HepG2 (cell line): ENCODE data around the gene RNF8. TPM values are rescaled to one million over a fixed set of nuclear protein-coding genes. Genes with fewer than 3 reads are reported as not detected.

Experiments
- CEBPB ChIP-seq: IDR thresholded peaks from 2 replicates; pipeline ENCODE4 v1.6.1; 2011; ENCODE audit warnings: low read depth, low read length, improper control_type of control experiment, borderline replicate concordance
- EZH2 ChIP-seq: conservative IDR thresholded peaks from 2 replicates; pipeline ENCODE4 v1.6.1; 2012; ENCODE audit warnings: mild to moderate bottlenecking, low read depth, low read length, moderate library complexity
- HMG20A ChIP-seq: IDR thresholded peaks from 2 replicates; pipeline ENCODE4 v1.6.1; 2016; ENCODE audit warnings: borderline replicate concordance
- MAFK ChIP-seq, 2 experiments: IDR thresholded peaks in 1 of 2; conservative IDR thresholded peaks in 1 of 2; 2 replicates each; pipeline ENCODE4 v1.6.1; 2011; ENCODE audit warnings: improper control_type of control experiment in 2 of 2, low read length in 2 of 2
- MBD4 ChIP-seq: IDR thresholded peaks from 2 replicates; pipeline ENCODE4 v1.6.1; 2012; ENCODE audit warnings: low read length, inconsistent platforms, borderline replicate concordance
- NR2F1 ChIP-seq, 2 experiments: fragments of 450-650 bp in 1 of 2; formaldehyde crosslinking in 1 of 2; IDR thresholded peaks; 2 replicates each; pipeline versions ENCODE4 v1.5.0 to v1.6.1; 2016 to 2020; ENCODE audit warnings: mild to moderate bottlenecking in 1 of 2, missing compliant biosample characterization in 1 of 2, missing genetic modification reagents in 1 of 2, moderate library complexity in 1 of 2
- RARA ChIP-seq: IDR thresholded peaks from 2 replicates; pipeline ENCODE4 v1.6.1; 2016; ENCODE audit warnings: missing genetic modification reagents, missing compliant biosample characterization
- SP2 ChIP-seq: sonication (generic); formaldehyde crosslinking; IDR thresholded peaks from 2 replicates; pipeline ENCODE4 v1.5.1; 2020; ENCODE audit warnings: mild to moderate bottlenecking, missing genetic modification reagents
- SP5 ChIP-seq: IDR thresholded peaks from 2 replicates; pipeline ENCODE4 v1.6.1; 2016; ENCODE audit warnings: low read depth, borderline replicate concordance
- TFAP4 ChIP-seq: sonication (generic); IDR thresholded peaks from 2 replicates; pipeline ENCODE4 v1.6.1; 2016; ENCODE audit warnings: low read depth, borderline replicate concordance
- ZNF292 ChIP-seq: sonication (generic); formaldehyde crosslinking; IDR thresholded peaks from 2 replicates; pipeline ENCODE4 v1.8.1; 2022; ENCODE audit warnings: mild to moderate bottlenecking, low read depth, missing genetic modification reagents, borderline replicate concordance
- ZNF567 ChIP-seq: sonication (generic); formaldehyde crosslinking; IDR thresholded peaks from 2 replicates; pipeline ENCODE4 v1.8.1; 2023; ENCODE audit warnings: mild to moderate bottlenecking, missing genetic modification reagents, borderline replicate concordance
- polyA plus RNA-seq, 8 experiments: library from polyadenylated mRNA; depleted of rRNA in 3 of 8; stranded (reverse) in 7 of 8; unstranded in 1 of 8; fragments of >200 nt; fragmentation: Illumina TruSeq in 4 of 8; extraction: Trizol in 4 of 8; gene quantifications; 2 replicates each; pipeline versions ENCODE4 v1.2.1 to v1.2.3, GENCODE V29; 2011 to 2016; ENCODE audit warnings: low read depth in 4 of 8, missing spikeins in 1 of 8, mixed read lengths in 1 of 8; ENCODE audit not compliant: insufficient read depth in 1 of 8
- total RNA-seq, 5 experiments: library from RNA; depleted of rRNA; stranded (reverse); fragments of >200 nt; fragmentation: Illumina TruSeq; extraction: Trizol; gene quantifications; 2 replicates each; pipeline ENCODE4 v1.2.3, GENCODE V29; 2016; ENCODE audit warnings: low read depth in 1 of 5
- TF ChIP-seq, protein P1 (sequence below): sonication (generic); formaldehyde crosslinking; IDR thresholded peaks from 2 replicates; pipeline ENCODE4 v1.8.0; 2022; ENCODE audit warnings: mild to moderate bottlenecking, missing genetic modification reagents, moderate library complexity
- TF ChIP-seq, protein P2 (sequence below): IDR thresholded peaks from 2 replicates; pipeline ENCODE4 v1.6.1; 2012; ENCODE audit warnings: low read depth, low read length, improper control_type of control experiment
- TF ChIP-seq, protein P3 (sequence below), 2 experiments: fragments of 450-650 bp in 1 of 2; sonication (generic) in 1 of 2; formaldehyde crosslinking in 1 of 2; IDR thresholded peaks; 2 replicates each; pipeline versions ENCODE4 v1.6.1 to v1.8.0; 2016 to 2022; ENCODE audit warnings: antibody characterized with exemption in 1 of 2, mild to moderate bottlenecking in 1 of 2, missing genetic modification reagents in 1 of 2
- TF ChIP-seq, protein P4 (sequence below): sonication (generic); formaldehyde crosslinking; IDR thresholded peaks from 2 replicates; pipeline ENCODE4 v1.4.0; 2020; ENCODE audit warnings: low read depth, mild to moderate bottlenecking, missing genetic modification reagents

Gene RNF8
- total and polyA plus RNA-seq, 2 of the 13 experiments (the other 11 are each of a cell fraction or from before 2014, with no cell fraction given), result 21.8 to 47.6 TPM

- TF ChIP-seq, protein P1, sequence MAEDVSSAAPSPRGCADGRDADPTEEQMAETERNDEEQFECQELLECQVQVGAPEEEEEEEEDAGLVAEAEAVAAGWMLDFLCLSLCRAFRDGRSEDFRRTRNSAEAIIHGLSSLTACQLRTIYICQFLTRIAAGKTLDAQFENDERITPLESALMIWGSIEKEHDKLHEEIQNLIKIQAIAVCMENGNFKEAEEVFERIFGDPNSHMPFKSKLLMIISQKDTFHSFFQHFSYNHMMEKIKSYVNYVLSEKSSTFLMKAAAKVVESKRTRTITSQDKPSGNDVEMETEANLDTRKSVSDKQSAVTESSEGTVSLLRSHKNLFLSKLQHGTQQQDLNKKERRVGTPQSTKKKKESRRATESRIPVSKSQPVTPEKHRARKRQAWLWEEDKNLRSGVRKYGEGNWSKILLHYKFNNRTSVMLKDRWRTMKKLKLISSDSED (CRISPR knock-in tag), result no peak
- peak; percentile 92 for TF ChIP-seq CEBPB
- TF ChIP-seq MAFK (conservative IDR thresholded peaks at IDR 0.05 in 1 of 2, IDR thresholded peaks at IDR 0.05 in 1 of 2; ENCODE audit: low read length in 2 of 2), result no peak
- peak; percentile 51; the same call in 1 of the 2 replicates for TF ChIP-seq HMG20A (CRISPR knock-in tag)
- TF ChIP-seq, protein P2, sequence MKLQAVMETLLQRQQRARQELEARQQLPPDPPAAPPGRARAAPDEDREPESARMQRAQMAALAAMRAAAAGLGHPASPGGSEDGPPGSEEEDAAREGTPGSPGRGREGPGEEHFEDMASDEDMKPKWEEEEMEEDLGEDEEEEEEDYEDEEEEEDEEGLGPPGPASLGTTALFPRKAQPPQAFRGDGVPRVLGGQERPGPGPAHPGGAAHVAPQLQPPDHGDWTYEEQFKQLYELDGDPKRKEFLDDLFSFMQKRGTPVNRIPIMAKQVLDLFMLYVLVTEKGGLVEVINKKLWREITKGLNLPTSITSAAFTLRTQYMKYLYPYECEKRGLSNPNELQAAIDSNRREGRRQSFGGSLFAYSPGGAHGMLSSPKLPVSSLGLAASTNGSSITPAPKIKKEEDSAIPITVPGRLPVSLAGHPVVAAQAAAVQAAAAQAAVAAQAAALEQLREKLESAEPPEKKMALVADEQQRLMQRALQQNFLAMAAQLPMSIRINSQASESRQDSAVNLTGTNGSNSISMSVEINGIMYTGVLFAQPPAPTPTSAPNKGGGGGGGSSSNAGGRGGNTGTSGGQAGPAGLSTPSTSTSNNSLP, result peak; percentile 82; the same call in 1 of the 2 replicates
- TF ChIP-seq NR2F1 (CRISPR knock-in tag; IDR thresholded peaks at IDR 0.05), result no peak
- TF ChIP-seq RARA (CRISPR knock-in tag), result peak; percentile 88
- no peak for TF ChIP-seq ZNF567 (CRISPR knock-in tag)
- TF ChIP-seq EZH2, result no peak
- no peak for TF ChIP-seq ZNF292 (CRISPR knock-in tag)
- no peak for TF ChIP-seq SP5
- TF ChIP-seq, protein P3, sequence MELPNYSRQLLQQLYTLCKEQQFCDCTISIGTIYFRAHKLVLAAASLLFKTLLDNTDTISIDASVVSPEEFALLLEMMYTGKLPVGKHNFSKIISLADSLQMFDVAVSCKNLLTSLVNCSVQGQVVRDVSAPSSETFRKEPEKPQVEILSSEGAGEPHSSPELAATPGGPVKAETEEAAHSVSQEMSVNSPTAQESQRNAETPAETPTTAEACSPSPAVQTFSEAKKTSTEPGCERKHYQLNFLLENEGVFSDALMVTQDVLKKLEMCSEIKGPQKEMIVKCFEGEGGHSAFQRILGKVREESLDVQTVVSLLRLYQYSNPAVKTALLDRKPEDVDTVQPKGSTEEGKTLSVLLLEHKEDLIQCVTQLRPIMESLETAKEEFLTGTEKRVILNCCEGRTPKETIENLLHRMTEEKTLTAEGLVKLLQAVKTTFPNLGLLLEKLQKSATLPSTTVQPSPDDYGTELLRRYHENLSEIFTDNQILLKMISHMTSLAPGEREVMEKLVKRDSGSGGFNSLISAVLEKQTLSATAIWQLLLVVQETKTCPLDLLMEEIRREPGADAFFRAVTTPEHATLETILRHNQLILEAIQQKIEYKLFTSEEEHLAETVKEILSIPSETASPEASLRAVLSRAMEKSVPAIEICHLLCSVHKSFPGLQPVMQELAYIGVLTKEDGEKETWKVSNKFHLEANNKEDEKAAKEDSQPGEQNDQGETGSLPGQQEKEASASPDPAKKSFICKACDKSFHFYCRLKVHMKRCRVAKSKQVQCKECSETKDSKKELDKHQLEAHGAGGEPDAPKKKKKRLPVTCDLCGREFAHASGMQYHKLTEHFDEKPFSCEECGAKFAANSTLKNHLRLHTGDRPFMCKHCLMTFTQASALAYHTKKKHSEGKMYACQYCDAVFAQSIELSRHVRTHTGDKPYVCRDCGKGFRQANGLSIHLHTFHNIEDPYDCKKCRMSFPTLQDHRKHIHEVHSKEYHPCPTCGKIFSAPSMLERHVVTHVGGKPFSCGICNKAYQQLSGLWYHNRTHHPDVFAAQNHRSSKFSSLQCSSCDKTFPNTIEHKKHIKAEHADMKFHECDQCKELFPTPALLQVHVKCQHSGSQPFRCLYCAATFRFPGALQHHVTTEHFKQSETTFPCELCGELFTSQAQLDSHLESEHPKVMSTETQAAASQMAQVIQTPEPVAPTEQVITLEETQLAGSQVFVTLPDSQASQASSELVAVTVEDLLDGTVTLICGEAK (IDR thresholded peaks at IDR 0.05), result no peak
- TF ChIP-seq, protein P3 (CRISPR knock-in tag; IDR thresholded peaks at IDR 0.05), result no peak
- TF ChIP-seq MBD4, result no peak
- peak; percentile 33; the same call in 1 of the 2 replicates for TF ChIP-seq TFAP4
- TF ChIP-seq SP2 (CRISPR knock-in tag), result no peak
- TF ChIP-seq, protein P4, sequence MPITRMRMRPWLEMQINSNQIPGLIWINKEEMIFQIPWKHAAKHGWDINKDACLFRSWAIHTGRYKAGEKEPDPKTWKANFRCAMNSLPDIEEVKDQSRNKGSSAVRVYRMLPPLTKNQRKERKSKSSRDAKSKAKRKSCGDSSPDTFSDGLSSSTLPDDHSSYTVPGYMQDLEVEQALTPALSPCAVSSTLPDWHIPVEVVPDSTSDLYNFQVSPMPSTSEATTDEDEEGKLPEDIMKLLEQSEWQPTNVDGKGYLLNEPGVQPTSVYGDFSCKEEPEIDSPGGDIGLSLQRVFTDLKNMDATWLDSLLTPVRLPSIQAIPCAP, result no peak
Observed at GRCh38 chr6:37366910-37367309, 13.1 kb downstream of the RNF8 start (continued).
